Stimulated activated CD8-positive, alpha-beta memory T cell treated with anti-CD3 and anti-CD28 coated beads, Interleukin-12 subunit alpha, Interleukin-12 subunit beta, amount 100 ng/mL, for 24 hours (primary cell): ENCODE results near the gene MORF4L1.
"Not testable (repeated sequence)": the region's sequence is repeated elsewhere in the genome, so short reads cannot be mapped to it uniquely, and the experiment has no call there.

Experiments
- DNase-seq: peaks from one replicate; pipeline ENCODE4 v3.0.0-alpha.2; 2020; ENCODE audit errors: extremely low read depth

The MORF4L1 gene

GRCh38 chr15:78902281-78903032, 29.8 kb downstream of the MORF4L1 start:
- not testable (repeated sequence) for DNase-seq

- no peak for DNase-seq
Measured at GRCh38 chr15:78904599-78905358, 32.1 kb downstream of the MORF4L1 start.

GRCh38 chr15:78906316-78906620, 33.6 kb downstream of the MORF4L1 start:
- no peak for DNase-seq

GRCh38 chr15:78907577-78907976, 34.9 kb downstream of the MORF4L1 start:
- DNase-seq: no peak

GRCh38 chr15:78909160-78909695, 36.5 kb downstream of the MORF4L1 start:
- no peak for DNase-seq

GRCh38 chr15:78909791-78910228, 37.1 kb downstream of the MORF4L1 start:
- no peak for DNase-seq

GRCh38 chr15:78910271-78910670, 37.6 kb downstream of the MORF4L1 start:
- no peak for DNase-seq

- no peak for DNase-seq
Measured at GRCh38 chr15:78912316-78912715, 39.6 kb downstream of the MORF4L1 start.

- DNase-seq: no peak
Measured at GRCh38 chr15:78913012-78913411, 40.3 kb downstream of the MORF4L1 start.

GRCh38 chr15:78914027-78914764, 41.5 kb downstream of the MORF4L1 start:
- no peak for DNase-seq

- no peak for DNase-seq
Measured at GRCh38 chr15:78915341-78916087, 42.8 kb downstream of the MORF4L1 start.

GRCh38 chr15:78916088-78916487, 43.4 kb downstream of the MORF4L1 start:
- DNase-seq: no peak

GRCh38 chr15:78917888-78918287, 45.2 kb downstream of the MORF4L1 start:
- DNase-seq: no peak

- DNase-seq: no peak
Measured at GRCh38 chr15:78921517-78921916, 48.8 kb downstream of the MORF4L1 start.

GRCh38 chr15:78921940-78922339, 49.2 kb downstream of the MORF4L1 start:
- no peak for DNase-seq

- DNase-seq: no peak
Measured at GRCh38 chr15:78922527-78922926, 49.8 kb downstream of the MORF4L1 start.

- no peak for DNase-seq
Measured at GRCh38 chr15:78923015-78923414, 50.3 kb downstream of the MORF4L1 start.

GRCh38 chr15:78923480-78924360, 51.0 kb downstream of the MORF4L1 start:
- no peak for DNase-seq

GRCh38 chr15:78925076-78925624, 52.5 kb downstream of the MORF4L1 start:
- DNase-seq: no peak
